GM21619 (cell line): ENCODE data around the gene C1orf21.

Source experiments
- ATAC-seq: cut with Tn5 transposase; IDR thresholded peaks from one replicate; pipeline ENCODE4 v1.9.1; 2021; ENCODE audit not compliant: unreplicated experiment

Gene C1orf21

GRCh38 chr1:184443624-184444023 lies 56.8 kb downstream of the C1orf21 start:
- no peak for ATAC-seq

DNA sequence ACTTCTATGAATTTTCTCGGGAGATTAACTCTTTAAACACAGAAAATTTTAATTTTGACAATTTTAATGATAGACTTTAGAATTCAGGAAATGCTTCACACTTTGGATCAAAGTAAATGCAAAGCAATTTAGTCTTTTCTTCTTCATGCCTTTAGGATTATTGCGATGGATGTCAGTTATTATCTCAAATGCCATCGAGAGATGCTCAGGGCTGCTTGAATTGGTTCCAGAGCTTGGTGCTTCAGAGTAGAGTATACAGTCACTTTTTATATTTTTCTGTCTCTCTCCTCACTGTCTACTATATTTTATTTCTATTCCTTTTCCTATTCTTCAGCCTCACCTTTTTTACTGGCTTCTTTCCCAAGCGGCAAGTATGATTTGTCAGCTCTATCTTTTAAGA lies 59.2 kb downstream of the C1orf21 start:
- ATAC-seq: no peak

GRCh38 chr1:184447651-184448185 lies 60.9 kb downstream of the C1orf21 start:
- no peak for ATAC-seq

GRCh38 chr1:184449916-184450315 lies 63.1 kb downstream of the C1orf21 start:
- no peak for ATAC-seq

GRCh38 chr1:184455786-184456185 lies 69.0 kb downstream of the C1orf21 start:
- ATAC-seq: no peak

- no peak for ATAC-seq
These were observed 69.4 kb downstream of the C1orf21 start for GRCh38 chr1:184456189-184456588.

- ATAC-seq: no peak
These were observed 70.7 kb downstream of the C1orf21 start for GRCh38 chr1:184457500-184457899.

DNA sequence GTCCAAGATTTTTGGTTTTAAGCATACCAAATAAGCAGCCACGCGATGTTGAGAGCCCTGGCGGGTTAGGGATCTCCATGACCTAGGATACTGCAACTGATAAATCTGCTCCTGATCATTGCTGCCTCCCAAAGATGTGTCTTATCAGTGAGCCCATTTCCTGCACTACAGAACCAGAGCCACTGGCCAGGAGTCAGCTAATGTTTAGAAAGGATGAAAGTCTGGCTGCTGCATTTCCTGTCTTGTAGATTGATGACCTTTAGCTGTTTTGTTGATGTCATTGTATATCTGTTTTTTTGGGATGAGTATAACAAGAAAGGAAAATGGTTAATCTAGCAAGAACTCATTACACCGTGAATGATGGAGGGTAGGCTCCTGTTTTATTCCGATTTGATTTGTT lies 74.5 kb downstream of the C1orf21 start:
- no peak for ATAC-seq

GRCh38 chr1:184462155-184462554 lies 75.3 kb downstream of the C1orf21 start:
- no peak for ATAC-seq

DNA sequence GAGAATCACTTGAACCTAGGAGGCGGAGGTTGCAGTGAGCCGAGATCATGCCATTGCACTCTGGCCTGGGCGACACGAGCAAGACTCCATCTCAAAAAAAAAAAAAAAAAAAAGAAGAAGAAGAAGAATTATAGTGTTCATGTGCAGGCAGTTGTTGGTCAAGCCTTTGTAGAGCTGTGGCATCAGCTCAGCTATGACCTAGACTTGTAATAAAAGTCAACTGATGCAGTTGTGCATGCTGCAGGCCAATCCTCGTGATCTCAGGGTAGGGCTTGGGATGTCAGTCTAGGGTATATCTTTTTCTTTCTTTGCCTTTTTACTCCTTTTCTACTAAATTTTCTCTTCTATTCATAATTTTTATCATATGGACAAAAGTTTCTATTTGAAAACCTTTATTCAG lies 76.2 kb downstream of the C1orf21 start:
- ATAC-seq: no peak

DNA sequence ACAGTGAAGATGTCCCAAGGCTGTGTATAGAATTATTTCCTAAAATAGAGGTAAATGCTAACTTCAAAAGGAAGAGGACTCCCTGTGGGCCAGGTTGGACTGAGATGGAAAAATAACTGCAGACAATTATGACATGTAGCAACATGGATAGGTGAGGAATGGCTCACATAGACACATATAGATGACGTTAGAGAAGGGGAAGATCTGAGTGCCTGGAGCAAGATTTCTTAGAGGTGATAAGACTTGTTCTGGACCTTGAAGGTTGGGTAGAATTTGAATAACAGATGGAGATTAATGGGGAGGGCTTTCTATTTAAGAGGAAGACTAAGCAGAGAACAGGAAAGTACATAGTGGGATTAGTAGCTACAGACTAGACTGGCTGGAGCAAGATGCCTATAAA lies 76.9 kb downstream of the C1orf21 start:
- no peak for ATAC-seq

GRCh38 chr1:184464757-184465156 lies 77.9 kb downstream of the C1orf21 start:
- ATAC-seq: no peak

DNA sequence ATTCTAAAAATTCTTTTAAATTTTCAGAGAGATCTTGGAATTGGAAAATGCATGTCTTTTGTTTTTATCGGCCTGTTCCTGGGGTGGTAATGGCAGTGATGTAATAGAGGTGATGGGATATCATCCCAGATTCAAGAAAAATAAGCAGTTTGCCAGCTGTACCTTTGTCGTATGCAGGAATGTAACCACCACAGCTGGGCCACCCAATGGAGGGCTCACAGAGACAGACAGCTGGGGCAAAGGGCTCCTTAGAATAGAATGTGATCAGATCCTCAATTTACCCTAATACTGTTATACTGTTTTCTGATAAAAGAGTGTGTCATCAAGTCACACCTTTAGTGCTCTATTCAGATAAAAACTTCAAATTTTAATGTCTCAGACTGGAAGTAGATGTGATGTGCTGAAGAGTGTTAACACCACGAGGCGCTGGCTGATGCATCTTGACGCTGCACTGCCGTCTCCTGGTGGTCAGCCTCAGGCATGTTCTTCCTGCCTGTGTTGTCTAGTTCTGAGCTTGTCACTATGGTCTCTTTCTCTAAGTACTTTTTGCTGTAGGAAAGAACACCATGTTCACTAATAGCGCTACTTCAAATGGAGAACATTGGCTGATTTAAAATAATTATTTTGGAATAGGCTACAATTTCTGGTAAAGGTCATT lies 78.8 kb downstream of the C1orf21 start:
- ATAC-seq: no peak

DNA sequence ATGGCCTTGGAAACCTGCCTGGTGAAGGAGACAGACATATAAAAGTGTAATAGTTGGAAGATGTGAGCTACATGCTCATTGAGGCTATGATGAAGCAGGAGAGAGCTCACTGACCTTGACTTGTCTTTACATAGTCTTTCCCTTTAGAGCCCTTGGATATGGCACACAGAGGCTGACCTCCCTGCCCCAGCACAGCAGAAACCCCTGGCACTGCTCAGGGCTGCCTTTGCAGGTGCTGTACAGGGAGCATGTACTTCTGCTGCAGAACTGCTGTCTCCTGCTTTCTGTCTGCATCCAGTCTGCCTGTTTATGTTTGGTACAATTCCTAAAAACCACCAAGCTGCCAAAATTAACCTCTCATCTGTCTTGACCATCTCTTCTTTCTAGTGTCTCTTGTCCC lies 80.5 kb downstream of the C1orf21 start:
- ATAC-seq: no peak

- no peak for ATAC-seq
These were observed 82.6 kb downstream of the C1orf21 start for GRCh38 chr1:184469396-184469795.

- ATAC-seq: no peak
These were observed 84.9 kb downstream of the C1orf21 start for GRCh38 chr1:184471686-184472085.

DNA sequence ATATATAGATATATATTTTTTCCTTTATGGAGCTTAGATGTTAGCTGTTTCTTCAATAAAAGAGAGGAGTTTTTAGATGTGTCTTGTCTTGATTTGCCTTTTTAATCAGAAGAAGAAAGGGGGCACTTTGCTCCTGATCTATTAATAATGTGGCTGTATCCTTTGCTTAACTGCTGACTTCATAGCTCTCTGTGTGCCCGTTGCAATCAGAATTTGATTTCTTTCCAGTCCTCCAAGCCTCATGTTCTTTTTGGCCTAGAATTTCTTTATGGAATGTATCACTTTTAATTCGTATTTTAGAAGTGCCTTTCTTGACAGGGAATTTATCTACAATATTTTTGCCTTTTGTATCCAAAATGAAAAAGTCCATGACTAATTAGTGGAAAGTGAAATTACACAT lies 85.3 kb downstream of the C1orf21 start:
- no peak for ATAC-seq

DNA sequence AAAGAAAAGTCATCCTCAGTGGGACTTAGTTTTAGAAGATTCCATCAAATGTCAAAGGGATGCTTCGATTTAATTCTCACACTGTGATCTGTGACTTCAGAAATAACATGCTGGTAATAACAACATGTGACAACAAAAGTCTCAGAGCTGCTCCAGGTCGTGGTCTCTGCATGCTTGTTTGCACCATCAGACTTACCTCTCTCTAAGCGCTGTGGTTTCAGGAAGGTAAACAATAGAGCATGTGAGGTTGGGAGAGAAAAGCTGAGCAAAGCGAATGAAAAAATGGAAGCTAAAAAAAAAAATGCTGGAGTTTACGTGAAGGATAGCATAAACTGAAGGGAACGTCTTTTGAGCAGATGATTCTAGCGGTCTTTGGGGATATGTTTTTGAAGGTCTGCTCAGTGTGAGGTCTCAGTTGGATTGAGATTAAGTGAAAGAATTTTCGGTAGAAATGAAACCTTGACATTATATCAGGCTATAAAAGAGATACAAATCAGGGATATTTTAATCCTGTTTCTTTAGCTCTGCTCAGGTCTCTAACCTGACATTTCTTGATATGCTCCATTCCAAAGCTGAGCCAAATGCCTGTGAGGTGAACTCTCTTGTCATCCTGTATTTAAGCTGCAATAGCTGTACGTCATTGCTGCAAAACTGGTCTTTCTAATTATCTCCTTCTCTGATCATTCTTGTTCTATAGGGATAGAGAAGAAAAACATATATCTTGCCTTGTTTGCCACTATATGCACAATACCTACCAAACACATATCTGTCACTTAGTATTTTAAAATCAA lies 86.5 kb downstream of the C1orf21 start:
- no peak for ATAC-seq

GRCh38 chr1:184476187-184476586 lies 89.4 kb downstream of the C1orf21 start:
- ATAC-seq: no peak

DNA sequence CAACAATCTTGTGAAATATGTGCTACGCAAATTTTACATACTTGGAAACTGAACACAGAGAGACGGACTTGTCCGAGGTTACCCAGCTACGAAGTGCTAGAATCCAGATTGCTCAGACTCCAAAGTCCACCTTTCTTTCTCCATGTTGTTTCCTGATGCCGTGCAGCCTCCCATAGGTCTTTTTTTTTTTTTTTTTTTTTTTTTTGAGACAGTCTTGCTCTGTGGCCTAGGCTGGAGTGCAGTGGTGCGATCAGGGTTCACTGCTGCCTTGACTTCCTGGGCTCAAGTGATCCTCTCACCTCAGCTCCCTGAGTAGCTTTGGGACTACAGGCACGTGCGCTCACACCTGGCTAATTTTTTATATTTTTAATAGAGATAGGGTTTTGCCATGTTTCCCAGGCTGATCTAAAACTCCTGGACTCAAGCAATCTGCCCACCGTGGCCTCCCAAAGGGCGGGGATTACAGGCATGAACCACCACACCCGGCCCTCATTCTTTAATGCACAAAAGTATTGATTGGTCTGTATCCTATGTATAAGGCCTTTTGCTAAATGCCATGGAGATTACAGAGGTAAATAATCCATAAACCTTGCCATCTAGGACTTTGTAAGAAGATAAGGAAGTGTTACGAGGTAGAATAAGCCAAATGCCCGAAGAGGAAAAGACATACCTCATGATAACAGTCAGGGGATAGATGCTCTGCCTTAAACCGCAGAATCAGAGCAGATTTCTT lies 92.8 kb downstream of the C1orf21 start:
- no peak for ATAC-seq

- ATAC-seq: no peak
These were observed 93.9 kb downstream of the C1orf21 start for GRCh38 chr1:184480736-184481135.

GRCh38 chr1:184482136-184482535 lies 95.3 kb downstream of the C1orf21 start:
- no peak for ATAC-seq
